ENCODE measurements around the gene ZC3H6.
"Not testable (repeated sequence)": the region's sequence is repeated elsewhere in the genome, so short reads cannot be mapped to it uniquely, and the experiment has no call there.

- TF ChIP-seq USF2 (IDR thresholded peaks at IDR 0.05; ENCODE audit: low read depth, low read length); POLR2A (IDR thresholded peaks at IDR 0.05; ENCODE audit: low read depth, low read length); RCOR1 (IDR thresholded peaks at IDR 0.05; ENCODE audit: insufficient replicate concordance, low read length); MAFK (IDR thresholded peaks at IDR 0.05; ENCODE audit: low read depth, low read length); CEBPB (IDR thresholded peaks at IDR 0.05; ENCODE audit: low read depth, low read length); SMC3 (IDR thresholded peaks at IDR 0.05; ENCODE audit: low read depth, low read length); MAZ (IDR thresholded peaks at IDR 0.05; ENCODE audit: borderline replicate concordance, low read depth, low read length); BHLHE40 (IDR thresholded peaks at IDR 0.05; ENCODE audit: low read depth, low read length); RFX5 (IDR thresholded peaks at IDR 0.05; ENCODE audit: low read depth, low read length): not testable (repeated sequence)
- TF ChIP-seq, protein P1, sequence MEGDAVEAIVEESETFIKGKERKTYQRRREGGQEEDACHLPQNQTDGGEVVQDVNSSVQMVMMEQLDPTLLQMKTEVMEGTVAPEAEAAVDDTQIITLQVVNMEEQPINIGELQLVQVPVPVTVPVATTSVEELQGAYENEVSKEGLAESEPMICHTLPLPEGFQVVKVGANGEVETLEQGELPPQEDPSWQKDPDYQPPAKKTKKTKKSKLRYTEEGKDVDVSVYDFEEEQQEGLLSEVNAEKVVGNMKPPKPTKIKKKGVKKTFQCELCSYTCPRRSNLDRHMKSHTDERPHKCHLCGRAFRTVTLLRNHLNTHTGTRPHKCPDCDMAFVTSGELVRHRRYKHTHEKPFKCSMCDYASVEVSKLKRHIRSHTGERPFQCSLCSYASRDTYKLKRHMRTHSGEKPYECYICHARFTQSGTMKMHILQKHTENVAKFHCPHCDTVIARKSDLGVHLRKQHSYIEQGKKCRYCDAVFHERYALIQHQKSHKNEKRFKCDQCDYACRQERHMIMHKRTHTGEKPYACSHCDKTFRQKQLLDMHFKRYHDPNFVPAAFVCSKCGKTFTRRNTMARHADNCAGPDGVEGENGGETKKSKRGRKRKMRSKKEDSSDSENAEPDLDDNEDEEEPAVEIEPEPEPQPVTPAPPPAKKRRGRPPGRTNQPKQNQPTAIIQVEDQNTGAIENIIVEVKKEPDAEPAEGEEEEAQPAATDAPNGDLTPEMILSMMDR (conservative IDR thresholded peaks at IDR 0.05; ENCODE audit: low read depth, low read length) = not testable (repeated sequence)
- TF ChIP-seq, protein P2, sequence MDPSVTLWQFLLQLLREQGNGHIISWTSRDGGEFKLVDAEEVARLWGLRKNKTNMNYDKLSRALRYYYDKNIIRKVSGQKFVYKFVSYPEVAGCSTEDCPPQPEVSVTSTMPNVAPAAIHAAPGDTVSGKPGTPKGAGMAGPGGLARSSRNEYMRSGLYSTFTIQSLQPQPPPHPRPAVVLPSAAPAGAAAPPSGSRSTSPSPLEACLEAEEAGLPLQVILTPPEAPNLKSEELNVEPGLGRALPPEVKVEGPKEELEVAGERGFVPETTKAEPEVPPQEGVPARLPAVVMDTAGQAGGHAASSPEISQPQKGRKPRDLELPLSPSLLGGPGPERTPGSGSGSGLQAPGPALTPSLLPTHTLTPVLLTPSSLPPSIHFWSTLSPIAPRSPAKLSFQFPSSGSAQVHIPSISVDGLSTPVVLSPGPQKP (IDR thresholded peaks at IDR 0.05; ENCODE audit: borderline replicate concordance, low read depth, low read length) = not testable (repeated sequence)
These were observed 78.9 kb downstream of the ZC3H6 start for GRCh38 chr2:112354335-112354734.

Data from IMR-90 (cell line).